NCI-H2196 treated with DMSO at 0.1 percent for 48 hours (cell line): ENCODE measurements around the gene SMYD2.

ENCODE experiments used
- DNase-seq: peaks from one replicate; lab custom pipeline; 2025; ENCODE audit not compliant: unreplicated experiment; lab: John Stamatoyannopoulos, UW

SMYD2 gene

DNA sequence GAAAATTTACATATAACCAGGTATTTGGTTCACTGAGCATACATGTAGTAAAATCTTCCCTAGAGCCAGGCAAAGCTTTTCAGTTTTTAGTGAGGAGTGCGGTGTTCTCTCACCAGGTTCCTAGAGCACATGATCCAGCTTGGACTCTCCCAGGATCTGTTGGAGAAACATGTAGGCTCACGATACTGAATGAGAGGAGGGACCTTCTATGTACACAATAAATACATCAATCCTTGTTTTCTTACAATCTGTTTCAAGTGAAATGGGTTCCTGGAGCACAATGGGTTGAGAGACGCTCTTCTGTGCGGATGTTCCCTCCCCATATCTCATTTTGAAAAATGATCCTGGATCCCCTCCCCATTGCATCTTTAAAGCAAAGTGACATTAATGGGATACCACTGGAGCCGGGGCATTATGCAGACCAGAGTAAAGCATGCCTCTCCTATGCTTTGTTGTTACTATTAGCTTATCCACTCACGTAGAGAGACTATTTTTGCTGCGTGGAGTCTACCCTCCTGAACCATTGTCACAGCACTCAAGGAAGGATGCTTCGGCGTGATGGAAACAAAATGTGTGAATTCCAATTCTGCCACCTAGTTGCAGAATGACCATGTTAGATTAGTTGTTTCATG, 19.3 kb downstream of the SMYD2 start:
- no peak for DNase-seq

GRCh38 chr1:214301526-214301925, 20.6 kb downstream of the SMYD2 start:
- DNase-seq = no peak

- no peak for DNase-seq
These were observed 22.4 kb downstream of the SMYD2 start for GRCh38 chr1:214303141-214303930.

- no peak for DNase-seq
These were observed 24.3 kb downstream of the SMYD2 start for GRCh38 chr1:214305164-214305751.

DNA sequence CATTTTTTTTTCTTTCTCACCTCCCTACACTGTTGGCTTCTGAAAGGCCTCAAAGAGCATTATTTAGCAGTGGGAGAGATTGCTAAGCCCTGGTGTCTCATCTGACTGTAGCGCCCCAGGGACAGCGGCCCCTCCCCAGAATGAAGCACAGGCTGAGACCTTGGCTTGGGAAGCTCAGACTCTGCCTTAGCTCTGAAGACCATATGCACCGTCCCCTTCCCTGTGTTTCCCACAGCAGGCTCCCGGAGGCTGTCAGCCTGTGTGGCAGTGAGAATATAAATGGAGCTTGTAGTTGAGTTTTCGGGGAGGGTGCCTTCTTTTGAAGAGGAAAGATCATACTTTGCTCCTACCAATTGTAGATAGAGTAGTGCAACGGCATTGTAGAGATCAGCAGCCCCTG, 25.3 kb downstream of the SMYD2 start:
- no peak for DNase-seq

DNA sequence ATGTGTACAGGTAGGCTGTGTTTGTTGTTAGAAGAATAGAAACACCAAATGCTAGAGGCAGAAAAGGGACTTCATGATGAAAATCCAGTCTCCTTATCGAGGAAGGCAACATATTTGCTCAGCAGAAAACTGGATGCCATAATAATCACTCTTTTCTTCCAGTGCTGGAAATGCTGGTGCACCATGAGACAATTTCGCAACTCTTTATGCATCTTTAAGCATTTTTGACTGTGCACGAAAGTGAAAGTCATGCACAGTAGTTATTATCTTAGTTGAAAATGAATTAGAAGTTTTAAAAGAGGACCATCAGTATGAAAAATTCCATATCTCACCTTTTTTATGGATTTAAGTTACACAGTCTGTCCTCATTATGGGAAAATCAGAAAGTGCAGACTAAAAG, 29.1 kb downstream of the SMYD2 start:
- no peak for DNase-seq

DNA sequence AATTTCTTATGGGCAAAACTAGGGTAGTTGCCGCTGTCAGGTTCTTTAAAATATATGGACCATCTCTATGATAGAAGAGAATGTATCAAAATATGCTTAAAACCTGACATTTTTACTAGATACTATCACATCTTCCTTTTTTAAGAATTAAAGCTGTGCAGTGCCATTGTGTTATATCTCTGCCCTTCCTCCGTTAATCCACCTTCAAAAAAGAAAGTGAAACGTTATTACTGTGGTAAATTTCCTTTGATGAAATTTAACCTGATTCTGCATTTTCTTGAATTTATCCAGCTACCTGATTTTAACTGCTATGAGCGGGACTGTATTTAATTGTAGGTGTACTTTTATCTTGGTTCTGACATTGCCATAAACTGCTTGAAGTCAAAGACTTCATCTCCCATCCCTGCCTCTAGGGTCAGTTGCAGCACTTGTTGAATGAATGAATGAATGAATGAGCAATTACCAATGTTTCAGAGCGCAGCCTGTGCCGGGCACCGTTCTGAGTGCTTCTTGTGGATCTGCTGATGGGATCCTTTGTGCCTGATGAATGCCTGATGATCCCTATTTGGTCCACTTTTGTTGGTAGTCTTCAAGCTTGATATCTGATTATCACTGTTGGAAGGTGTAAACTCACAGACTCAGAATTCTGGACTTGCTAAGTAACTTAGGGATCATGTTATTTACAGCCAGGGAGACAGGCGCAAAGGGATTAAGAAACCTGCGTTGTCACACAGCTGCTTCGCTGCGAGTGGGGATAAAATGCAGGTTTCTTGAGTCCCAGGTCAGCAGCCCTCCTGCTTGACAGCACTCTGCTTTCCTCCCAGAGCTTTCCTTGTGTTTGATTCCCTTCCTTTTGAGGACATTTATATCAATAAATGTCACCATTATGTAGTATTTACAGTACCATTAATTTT, 30.1 kb downstream of the SMYD2 start:
- no peak for DNase-seq

DNA sequence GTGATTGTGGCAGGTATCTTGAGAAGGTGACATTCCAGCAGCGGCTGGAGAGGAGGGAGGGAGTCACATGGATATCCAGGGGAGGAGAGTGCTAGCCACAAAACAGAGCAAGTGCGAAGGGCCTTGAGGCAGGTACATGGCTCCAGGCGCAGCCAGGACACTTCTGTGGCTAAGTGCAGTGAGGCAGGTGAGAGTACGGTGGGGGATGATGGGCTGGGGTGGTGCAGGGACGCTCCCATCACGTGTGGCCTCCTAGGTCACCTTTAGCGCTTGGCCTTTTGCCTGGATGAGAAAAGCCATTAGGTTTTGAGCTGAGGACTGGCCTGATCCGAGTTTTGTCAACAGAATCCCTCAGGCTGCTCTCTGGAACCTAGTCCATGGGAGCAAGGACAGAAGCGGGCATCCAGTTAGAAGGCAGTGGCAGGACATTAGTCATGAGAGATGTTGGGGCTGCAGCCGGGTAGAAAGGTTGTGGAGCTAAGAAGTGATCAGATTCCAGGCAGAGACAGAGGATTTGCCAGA, 31.6 kb downstream of the SMYD2 start:
- no peak for DNase-seq

DNA sequence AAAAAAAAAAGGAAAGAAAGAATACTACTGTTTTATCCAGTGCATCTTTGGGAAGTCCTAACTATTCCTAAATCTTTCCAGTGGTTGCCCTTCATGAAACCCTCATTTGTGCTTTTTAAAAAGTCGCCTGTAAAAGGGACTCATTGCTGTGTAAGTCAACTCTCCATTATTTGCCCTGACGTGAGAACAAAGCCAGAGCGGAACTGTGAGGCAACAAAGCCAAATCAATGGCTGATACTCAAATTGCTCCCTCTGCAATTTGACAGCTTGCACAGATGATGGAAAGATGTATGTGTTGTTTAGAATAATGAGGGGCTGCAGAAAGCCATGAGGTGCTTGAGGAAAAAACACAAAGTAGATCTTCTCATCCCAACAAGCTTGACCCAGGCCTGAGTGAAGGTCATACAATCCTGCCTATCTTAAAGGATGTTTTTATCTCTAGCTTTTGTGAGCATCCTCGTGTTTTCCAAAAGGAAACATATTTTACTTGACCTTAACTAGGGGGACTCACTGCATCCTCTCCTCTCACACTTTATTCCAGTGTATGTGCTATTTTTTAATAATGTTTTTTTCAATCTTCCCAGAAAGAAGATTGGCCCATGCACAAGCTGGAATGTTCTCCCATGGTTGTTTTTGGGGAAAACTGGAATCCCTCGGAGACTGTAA, 33.4 kb downstream of the SMYD2 start:
- DNase-seq = no peak

GRCh38 chr1:214316593-214316992, 35.6 kb downstream of the SMYD2 start:
- no peak for DNase-seq

DNA sequence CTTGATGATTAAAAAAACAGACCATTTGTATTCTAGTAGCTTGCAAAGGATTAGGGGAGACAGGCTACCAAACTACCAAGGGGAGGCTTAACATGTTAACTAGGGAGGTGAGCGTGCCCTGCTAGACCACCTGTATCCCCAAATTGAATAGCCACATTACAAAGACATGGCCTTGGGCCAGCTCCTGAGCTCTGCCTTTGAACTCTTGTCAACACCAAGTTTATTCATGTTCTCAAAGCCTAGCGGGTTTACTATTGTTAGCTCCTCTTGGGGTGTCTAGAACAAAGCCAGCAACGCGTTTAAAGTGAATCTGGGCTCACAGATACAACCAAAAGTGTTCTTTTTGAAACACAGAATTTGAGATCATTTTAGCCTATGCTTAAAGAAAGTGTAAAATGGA, 36.3 kb downstream of the SMYD2 start:
- DNase-seq = no peak

DNA sequence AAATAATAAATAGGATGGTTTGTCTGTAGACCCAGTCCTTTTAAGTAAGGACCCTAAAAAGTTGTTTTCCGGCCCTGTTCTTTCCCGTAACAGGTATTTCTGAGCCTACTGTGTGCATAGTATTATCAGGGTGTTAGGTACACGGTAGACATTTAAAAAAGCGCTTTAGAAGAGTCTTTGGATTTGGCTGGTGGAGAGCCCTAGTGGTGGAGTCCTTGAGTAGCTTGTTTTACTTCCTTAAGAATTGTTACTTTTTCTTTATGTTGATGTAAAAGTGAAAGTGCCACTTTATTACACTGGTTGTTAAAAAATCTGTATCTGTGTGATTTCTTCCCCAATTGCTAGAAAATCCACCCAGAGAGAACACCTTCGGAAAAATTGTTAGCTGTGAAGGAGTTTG, 36.8 kb downstream of the SMYD2 start:
- no peak for DNase-seq

DNA sequence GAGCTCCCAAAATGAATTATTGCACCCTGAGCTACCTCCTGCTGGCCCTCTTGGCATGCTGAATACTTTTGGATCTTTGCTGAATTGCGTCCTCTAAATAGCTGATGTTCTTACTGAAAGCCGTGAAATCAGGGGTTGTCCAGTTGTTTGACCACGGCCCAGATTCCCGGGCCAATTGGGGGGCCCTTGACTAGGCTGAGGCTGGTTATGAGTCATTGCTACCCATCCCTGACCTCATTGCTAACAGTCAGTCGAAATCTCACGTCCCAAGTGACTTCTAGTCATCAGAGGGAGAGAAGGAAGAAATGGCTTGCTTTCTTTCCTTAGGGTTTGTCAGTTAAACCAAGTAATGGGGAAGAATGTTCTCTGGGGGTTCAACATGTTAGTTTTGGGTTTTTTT, 37.4 kb downstream of the SMYD2 start:
- DNase-seq = no peak

GRCh38 chr1:214318956-214319736, 38.2 kb downstream of the SMYD2 start:
- no peak for DNase-seq

DNA sequence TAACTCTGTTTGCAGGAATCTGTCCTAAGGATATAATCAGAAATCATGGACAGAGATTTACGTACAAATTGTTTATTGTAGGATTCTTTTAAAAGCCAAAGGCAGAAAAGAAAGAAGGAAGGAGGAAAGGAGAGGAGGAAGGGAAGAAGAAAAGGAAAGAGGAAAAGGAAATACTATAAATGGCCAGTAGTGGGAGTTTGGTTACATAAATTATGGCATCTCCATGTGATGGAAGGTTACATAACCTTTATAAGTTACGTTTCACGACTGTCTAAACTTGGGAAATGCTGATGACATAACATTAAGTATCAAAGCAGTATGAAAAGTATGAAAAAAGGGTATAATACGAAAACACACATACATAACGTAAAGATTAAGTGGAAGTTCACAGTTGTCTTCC, 39.0 kb downstream of the SMYD2 start:
- no peak for DNase-seq

- no peak for DNase-seq
These were observed 40.9 kb downstream of the SMYD2 start for GRCh38 chr1:214321705-214322453.

DNA sequence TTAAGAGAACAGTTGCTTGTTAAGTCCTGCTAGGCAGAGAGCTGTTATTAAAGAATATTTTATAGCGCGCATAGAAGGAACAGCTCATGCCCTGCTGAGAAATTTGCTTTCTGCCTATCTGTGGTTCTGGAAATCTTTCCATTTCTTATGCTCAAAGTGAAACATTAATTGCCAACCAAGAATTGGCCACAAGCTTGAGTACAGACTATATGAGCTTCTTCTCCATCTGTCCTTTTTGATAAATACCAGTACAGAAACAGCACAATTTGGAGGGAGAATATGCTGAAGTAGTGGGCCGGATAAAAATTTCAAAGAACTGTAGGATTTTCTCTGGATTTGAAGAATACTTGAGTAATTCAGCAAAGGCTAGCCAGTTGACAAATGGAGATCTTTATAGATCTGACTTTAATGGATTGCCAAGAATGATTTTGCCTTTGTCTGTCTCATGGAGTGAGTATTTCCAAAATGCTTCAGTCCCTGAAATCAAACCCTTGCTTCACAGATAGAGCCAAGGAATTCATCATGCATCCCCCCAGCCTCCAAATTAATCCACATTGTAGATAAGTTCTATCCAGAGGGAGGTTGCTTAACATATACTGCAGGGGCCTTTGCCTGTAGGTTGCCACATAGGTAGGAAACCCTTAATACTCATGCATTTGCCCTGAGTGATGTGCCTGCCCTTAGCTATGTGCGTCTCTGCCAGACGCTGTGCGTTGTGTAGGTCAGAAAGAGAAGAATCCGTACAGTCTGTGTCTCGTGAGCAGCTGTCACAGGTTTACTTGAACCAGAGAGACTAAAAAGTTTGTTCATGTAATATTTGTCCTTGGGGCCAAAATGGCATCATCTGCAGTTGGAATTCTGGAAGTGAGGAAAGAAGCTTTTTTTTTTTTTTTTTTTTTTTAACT, 44.2 kb downstream of the SMYD2 start:
- no peak for DNase-seq

GRCh38 chr1:214326406-214326805, 45.4 kb downstream of the SMYD2 start:
- no peak for DNase-seq
